ENCODE results near the gene NKTR. TPM values are rescaled to one million over a fixed set of nuclear protein-coding genes. Genes with fewer than 3 reads are reported as not detected.

NKTR gene
- polyA plus RNA-seq, 1 of the 3 experiments (the other 2 are of a cell fraction): 19.2 TPM

DNA sequence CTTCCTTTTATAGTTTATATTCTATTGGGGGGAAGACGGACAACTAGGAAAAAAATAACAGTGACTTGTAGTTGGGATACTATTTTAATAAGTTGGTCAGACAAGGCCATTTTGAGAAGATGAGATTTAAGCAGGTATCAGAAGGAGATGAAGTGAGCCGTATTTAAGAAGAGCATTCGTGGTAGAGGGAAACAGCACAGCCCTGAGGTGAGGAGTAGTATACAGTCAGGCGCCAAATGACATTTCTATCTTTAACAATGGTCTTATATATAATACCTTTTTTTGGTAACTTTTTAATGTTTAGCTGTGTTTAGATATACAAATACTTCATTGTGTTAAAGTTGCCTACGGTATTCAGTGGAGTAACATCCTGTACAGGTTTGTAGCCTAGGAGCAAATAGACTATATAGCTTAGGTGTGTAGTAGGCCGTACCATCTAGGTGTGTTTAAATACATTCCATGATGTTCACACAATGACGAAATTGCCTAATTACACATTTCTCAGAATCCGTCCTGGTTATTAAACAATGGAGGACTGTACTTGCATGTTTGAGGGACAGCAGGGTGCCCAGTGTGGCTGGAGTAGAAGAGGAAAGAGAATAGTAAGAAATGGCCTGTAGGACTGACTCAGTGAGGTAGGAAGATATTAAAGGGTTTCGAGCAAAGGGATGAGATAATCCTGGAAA, 1.6 kb downstream of the NKTR start:
- peaks cover 44% of the 10 kb centered on the region for H4K20me1 ChIP-seq (ENCODE audit: insufficient read depth)
- ChIA-PET POLR2A (interaction anchor here (0.6 to 1.0 kb wide), 3 partner anchors 10 to 142 kb away, joined by 3 to 4 read pairs (median 3); no protein-coding TSS in a partner anchor), CTCF (interaction anchor here (1.0 to 3.2 kb wide), 5 partner anchors 9 to 237 kb away, joined by 3 to 25 read pairs (median 3); no protein-coding TSS in a partner anchor)
- DNase-seq: no peak
- peak overlapping the region; percentile 89 to 96 for H3K27ac ChIP-seq (ENCODE audit: low read depth in 2 of 2, low read length in 1 of 2)
- H2AFZ ChIP-seq (ENCODE audit: low read depth): no peak overlapping the region
- TF ChIP-seq SIN3A (IDR thresholded peaks at IDR 0.05; ENCODE audit: borderline replicate concordance, low read depth, low read length) (no peak), GATA2 (CRISPR knock-in tag; IDR thresholded peaks at IDR 0.05) (no peak), MXI1 (IDR thresholded peaks at IDR 0.05; ENCODE audit: low read depth, low read length) (no peak), FOXJ3 (CRISPR knock-in tag; IDR thresholded peaks at IDR 0.05) (no peak), PBX3 (IDR thresholded peaks at IDR 0.05) (no peak), YY1 (IDR thresholded peaks at IDR 0.05; ENCODE audit: low read depth) (no peak), REST (IDR thresholded peaks at IDR 0.05; ENCODE audit: low read depth, low read length) (no peak), CTCF (IDR thresholded peaks at IDR 0.05) (peak; percentile 20; the same call in 1 of the 2 replicates)
- peak overlapping the region; percentile 81 for H3K4me2 ChIP-seq
- H3K79me2 ChIP-seq (ENCODE audit: insufficient read depth): peaks cover 80% of the 10 kb centered on the region
- peaks cover 0 to 6% of the 10 kb centered on the region in 2 experiments; a peak in 2 of 4 replicates for H3K4me1 ChIP-seq (ENCODE audit: control insufficient read depth in 1 of 2, insufficient read depth in 2 of 2, low read depth in 1 of 2, low read length in 1 of 2)
- no peaks in the 10 kb centered on the region for H3K9me2 ChIP-seq
- WGBS (ENCODE audit: low lambda C conversion rate): 62% methylated on average over 9 of the region's 9 CpGs
- peaks cover 15% of the 10 kb centered on the region for H3F3A ChIP-seq (replicated peaks; ENCODE audit: insufficient read depth)
- 0 out of 2 replicates have a peak, but pooled peaks cover 5% of the 10 kb centered on the region for H3K9me3 ChIP-seq
- peak overlapping the region; percentile 80 to 84 for H3K4me3 ChIP-seq (ENCODE audit: low read depth in 2 of 2, low read length in 1 of 2)
- peaks cover 6 to 24% of the 10 kb centered on the region in 2 experiments for H3K36me3 ChIP-seq (replicated peaks in 1 of 2; ENCODE audit: control insufficient read depth in 1 of 2, insufficient read depth in 2 of 2, low read length in 1 of 2)
- H3K27me3 ChIP-seq (ENCODE audit: insufficient read depth): no peaks in the 10 kb centered on the region
- H3K9ac ChIP-seq: peak overlapping the region; percentile 96; the same call in 1 of the 2 replicates
